Cerebellar nuclear complex (tissue), 1 donor: ENCODE results near the gene GULP1.
"Not testable (repeated sequence)": the region's sequence is repeated elsewhere in the genome, so short reads cannot be mapped to it uniquely, and the experiment has no call there.

Experiments
- DNase-seq, 2 experiments: peaks; one replicate each; lab custom pipeline; 2025; lab: John Stamatoyannopoulos, UW

The GULP1 gene

GRCh38 chr2:188529710-188530109 lies 238.0 kb downstream of the GULP1 start:
- DNase-seq: no peak

DNA sequence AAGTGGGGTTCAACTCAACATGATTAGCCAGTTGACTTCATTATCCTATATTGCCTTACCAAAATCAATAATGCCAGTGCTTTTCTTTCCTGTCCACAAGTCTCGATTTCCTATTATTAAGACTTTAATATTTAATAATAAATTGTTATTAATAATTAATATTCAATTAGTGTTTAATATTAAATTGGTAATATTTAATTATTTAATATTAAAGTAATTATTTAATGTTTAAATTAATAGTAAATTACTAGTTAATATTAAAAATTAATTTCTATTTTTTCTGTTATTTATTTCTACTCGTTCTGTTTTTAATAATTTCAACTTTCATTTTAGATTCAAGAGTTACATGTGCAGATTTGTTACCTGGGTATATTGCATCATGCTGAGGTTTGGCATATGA lies 243.2 kb downstream of the GULP1 start:
- DNase-seq: no peak

- DNase-seq: no peak
Measured at GRCh38 chr2:188551671-188552070, 260.0 kb downstream of the GULP1 start.

DNA sequence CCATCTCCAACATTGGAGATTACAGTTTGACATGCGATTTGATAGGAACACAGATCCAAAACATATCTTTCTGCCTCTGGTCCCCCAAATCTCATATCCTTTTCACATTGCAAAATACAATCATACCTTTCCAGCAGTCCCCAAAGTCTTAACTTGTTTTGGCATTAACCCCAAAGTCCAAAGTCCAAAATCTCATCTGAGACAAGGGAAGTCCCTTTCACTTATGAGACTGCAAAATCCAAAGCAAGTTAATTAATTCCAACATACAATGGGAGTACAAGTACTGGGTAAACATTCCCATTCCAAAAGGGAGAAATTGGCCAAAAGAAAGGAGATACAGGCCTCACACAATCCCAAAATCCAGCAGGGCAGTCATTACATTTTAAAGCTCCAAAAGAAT lies 265.4 kb downstream of the GULP1 start:
- DNase-seq: no peak

- DNase-seq: not testable (repeated sequence)
Measured at GRCh38 chr2:188559455-188559854, 267.8 kb downstream of the GULP1 start.

DNA sequence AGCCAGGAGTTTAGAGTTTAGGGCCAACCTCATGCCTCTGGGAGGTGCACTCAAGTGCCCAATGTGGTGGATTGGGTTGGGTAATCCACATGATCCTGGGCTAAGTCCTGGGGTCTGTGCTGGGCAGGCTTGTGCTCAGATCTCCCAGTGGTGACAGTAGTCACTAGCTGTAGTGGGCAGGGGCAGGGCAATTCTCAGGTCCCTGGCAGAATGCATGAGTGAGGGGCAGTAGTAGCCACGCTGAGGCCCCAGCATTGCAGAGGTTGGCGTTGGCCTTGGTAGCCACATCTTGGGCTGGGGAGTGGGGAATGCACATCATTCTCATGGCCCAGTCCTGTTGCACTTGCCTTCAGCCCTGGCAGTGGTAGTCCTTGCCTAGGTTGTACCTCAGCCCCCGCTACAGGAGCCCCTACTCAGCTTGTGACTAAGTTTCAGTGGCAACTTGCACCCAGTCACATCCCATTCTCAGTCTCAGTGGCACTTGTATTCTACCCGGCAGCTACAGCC lies 269.9 kb downstream of the GULP1 start:
- DNase-seq: no peak

DNA sequence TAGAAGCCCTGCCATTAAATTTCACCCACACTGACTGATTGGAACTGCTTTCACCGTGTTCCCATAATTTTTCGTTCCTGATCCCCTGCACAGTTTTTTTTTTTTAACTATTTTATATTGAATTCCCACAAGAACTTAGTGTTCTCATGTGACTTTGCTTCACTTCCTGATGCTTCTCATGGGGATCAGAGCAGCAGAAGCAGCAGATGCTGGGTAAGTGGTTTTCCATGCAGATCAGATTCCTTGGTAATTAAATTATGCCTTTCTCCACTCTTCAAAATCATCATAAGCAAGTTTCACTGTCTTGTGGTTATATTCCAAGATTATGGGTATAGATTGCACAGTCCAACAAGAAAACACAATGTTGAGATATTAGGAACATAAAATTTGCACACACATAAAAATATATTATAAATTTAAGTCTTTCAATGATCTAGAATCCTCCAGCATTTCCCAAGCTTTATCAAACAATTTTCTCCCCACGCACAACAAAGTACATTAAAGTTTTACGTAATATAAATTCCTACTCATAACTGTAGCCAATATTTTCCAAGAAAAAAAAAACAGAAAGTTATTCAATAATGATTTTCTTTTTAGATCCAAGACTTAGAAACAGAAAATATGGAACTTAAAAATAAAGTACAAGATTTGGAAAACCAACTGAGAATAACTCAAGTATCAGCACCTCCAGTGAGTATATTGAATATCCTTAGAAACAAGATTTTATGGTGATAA lies 277.9 kb downstream of the GULP1 start:
- DNase-seq: no peak

GRCh38 chr2:188570370-188570769 lies 278.7 kb downstream of the GULP1 start:
- DNase-seq: no peak

DNA sequence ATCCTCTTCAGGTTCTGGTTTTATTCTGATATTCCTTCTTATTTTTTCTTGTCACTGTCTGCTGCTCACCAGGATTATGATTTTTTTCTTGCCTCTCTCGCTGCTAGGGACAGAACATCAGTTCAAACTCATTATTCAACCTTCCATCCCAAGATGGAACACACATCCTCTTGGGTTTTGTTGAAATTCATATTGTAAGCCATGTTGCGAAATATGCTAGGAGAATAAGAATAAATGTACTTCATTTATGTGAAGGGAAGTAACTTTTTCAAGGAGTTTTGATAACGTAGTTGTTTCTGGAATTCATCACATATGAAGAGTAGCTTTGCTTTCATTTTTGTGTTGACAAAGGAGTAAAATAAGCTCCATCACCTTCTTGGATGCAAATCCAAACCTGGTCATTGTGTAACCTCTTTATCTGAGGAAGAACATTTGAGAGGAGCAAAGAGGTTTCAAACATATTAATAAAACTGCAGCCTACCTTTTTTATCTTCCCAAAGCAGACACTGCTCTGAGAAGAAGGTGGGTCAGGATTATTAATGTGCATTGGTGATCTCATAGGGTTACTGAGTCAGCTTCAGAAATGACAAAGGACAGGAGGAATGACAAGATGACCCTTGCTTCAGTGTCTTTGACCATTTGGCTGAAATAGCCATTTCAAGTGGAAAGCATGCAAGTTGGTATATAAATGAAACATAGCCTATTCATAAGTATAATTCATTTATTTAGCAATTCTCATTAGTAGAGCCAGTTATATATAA lies 280.0 kb downstream of the GULP1 start:
- no peak for DNase-seq

GRCh38 chr2:188572592-188572991 lies 280.9 kb downstream of the GULP1 start:
- no peak for DNase-seq

DNA sequence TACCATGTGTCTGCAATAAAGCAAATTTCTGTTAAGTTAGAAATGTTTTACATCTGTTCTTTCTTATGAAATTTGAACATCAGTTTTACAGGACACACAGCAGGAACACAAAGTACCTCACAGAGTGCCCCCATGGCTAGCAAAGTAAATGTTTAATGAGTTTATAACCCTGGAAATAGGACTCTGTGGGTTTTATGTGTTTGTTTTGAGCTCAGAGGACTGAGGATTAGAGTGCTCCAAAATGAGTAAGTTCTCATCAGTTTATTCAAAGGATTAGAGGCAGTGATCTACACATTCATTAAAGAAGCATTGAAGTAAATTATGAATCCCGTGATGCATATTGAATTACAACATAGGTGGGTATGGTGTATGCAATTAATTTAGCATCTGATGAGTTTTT lies 281.8 kb downstream of the GULP1 start:
- no peak for DNase-seq

DNA sequence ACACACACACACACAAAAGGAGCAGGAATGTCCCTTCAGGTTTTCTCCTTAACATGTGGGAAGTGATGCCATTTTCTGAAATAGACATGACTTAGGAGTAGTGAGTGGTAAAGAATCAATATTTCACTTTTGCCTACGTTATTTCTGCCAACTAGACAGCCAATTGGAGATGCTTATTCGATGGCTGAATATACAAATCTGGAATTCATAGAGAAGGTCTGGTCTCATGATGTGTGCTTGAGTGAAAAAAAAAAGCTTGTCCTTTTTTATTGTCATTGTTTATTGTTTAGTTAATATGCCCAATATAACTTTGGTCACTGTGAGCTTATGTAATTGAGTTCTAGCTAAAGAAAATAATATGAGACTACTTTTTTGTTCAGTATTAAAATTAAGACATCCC lies 284.3 kb downstream of the GULP1 start:
- no peak for DNase-seq

DNA sequence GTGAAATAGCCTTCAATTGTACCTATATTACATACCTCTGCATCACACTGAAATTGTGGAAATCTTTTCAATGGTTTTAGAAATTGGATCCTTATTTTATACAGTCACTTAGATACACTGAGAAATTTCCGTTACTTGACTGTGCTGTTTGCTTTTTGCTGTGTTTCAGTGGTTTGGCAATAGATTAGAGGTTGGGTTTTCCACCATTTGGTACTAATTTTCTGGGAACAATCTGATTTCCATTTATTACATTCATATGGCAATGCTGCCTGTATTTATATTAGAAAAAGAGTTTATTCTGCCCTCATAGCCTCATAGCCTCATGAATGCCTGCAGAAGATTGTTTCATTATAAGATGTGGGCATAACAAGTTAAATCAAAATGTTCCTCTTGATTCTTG lies 285.0 kb downstream of the GULP1 start:
- no peak for DNase-seq

DNA sequence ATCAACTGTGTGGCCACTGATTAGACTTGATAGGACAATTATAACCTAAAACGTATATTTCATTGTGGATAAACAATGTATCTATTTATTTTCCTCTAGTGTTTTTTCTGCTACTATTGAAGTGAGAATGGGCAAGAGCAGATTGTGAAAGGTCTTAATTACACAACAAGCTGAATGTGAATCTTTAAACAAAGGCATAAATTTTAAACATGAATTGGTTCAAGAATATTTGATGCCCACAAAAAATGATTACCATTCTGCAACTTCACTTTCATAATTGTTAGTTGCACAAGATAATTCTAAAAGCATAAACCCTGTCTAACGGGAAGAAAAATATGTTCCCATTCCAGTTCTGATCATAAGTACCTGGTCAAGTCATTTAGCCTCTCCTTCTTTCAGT lies 285.6 kb downstream of the GULP1 start:
- DNase-seq: no peak

DNA sequence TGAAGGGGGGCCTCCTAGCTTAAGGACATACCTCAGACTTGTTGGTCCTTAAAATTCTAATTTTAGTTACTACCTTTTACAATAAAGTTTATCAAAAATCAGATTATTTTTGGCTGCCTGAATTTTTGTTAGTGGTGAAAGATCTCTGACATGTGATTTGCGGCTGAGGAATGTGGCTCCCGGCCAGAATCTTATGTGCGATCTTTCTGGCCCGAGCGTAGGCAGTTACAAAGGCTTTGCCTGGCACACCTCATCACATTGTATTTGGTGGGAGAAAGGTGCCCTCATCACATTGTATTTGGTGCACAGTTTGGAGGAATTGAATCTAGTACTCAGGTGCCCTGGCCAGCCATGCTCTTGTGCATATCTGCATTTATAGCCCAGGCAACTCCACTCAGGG lies 289.1 kb downstream of the GULP1 start:
- no peak for DNase-seq

- no peak for DNase-seq
Measured at GRCh38 chr2:188582211-188582610, 290.5 kb downstream of the GULP1 start.

- DNase-seq: no peak
Measured at GRCh38 chr2:188588235-188588634, 296.6 kb downstream of the GULP1 start.

GRCh38 chr2:188596054-188596453 lies 304.4 kb downstream of the GULP1 start:
- no peak for DNase-seq

DNA sequence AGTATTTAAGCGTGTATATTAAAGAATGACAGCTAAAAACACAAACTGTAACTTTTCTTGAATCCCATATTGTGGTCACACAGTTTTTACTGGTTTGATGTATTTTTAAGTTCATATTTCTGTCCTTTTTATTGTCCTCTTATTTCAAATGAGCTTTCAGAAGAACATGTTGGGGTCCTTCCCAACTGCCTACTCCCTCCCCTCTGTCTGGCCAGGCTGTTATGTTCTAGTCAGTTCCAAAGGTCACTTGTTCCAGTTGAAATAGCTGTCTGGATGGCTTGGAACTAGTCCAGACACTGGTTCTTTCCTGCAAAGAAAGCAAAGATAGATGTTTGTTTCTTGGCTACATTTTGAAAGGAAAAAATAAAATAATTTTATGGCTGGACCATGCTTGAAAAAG lies 306.9 kb downstream of the GULP1 start:
- no peak for DNase-seq

- no peak for DNase-seq
Measured at GRCh38 chr2:188599140-188599539, 307.5 kb downstream of the GULP1 start.

DNA sequence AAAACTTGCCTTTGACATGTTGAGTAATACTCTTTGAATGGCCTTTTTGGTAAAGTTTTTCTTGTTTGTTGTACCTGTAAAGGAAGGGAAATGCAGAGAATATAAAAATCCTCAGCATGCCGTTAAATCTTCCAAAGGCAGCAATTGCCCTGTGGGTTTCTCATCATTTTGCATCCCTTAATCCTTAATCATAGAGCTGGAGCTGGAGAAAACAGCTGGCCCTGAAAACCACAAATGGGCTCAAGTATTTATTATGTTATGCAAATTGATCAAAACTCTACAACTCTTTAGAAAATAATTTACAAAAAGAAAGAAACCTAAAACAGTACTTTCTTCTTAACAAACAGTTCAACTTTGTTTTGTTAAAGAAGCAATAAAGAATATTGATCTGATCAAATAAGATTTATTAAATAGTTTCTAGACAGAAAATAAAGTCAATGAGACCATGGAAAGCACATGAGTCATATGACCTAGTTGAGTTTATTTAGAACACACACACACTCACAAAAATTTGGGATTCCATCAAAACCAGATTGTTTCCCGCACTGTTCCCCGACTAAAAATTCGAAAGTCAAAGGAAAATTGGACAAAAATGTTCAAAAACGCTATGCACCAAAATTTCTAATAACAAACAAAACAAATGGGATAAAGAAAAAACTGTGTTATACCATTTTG lies 309.0 kb downstream of the GULP1 start:
- DNase-seq: no peak

GRCh38 chr2:188601391-188601790 lies 309.7 kb downstream of the GULP1 start:
- DNase-seq: no peak

- no peak for DNase-seq
Measured at GRCh38 chr2:188601927-188602326, 310.3 kb downstream of the GULP1 start.
